Measurements from ENCODE around the gene FOXI3.

- no peak for TF ChIP-seq POLR2A (IDR thresholded peaks at IDR 0.05)
- no peak for TF ChIP-seq CTCF (IDR thresholded peaks at IDR 0.05)
Measured at GRCh38 chr2:88416016-88416663, 36.4 kb downstream of the FOXI3 start.

Measured in stomach (tissue), 4 donors.